IPS DF 4.7 (cell line): ENCODE data around the gene COPE.

Experiments
- DNase-seq: peaks from one replicate; pipeline ENCODE4 v3.0.0-alpha.2; 2013; ENCODE audit warnings: low spot score; ENCODE audit errors: extremely low read depth

Gene COPE

GRCh38 chr19:18868380-18869022, 50.7 kb downstream of the COPE start:
- DNase-seq = no peak

- DNase-seq = no peak
Observed at GRCh38 chr19:18867751-18868150, 51.4 kb downstream of the COPE start.

GRCh38 chr19:18867199-18867598, 52.0 kb downstream of the COPE start:
- no peak for DNase-seq

GRCh38 chr19:18866800-18867123, 52.4 kb downstream of the COPE start:
- no peak for DNase-seq

- no peak for DNase-seq
Observed at GRCh38 chr19:18865973-18866799, 53.0 kb downstream of the COPE start.

GRCh38 chr19:18865106-18865972, 53.8 kb downstream of the COPE start:
- DNase-seq = no peak

- DNase-seq = no peak
Observed at GRCh38 chr19:18863843-18864362, 55.3 kb downstream of the COPE start.

- no peak for DNase-seq
Observed at GRCh38 chr19:18862976-18863842, 56.0 kb downstream of the COPE start.

GRCh38 chr19:18861917-18862316, 57.3 kb downstream of the COPE start:
- no peak for DNase-seq

GRCh38 chr19:18861235-18861634, 58.0 kb downstream of the COPE start:
- no peak for DNase-seq

GRCh38 chr19:18860725-18861124, 58.5 kb downstream of the COPE start:
- no peak for DNase-seq

- DNase-seq = no peak
Observed at GRCh38 chr19:18860302-18860700, 58.9 kb downstream of the COPE start.

GRCh38 chr19:18859676-18860301, 59.4 kb downstream of the COPE start:
- no peak for DNase-seq

- no peak for DNase-seq
Observed at GRCh38 chr19:18858906-18859646, 60.1 kb downstream of the COPE start.

GRCh38 chr19:18857223-18857622, 62.0 kb downstream of the COPE start:
- no peak for DNase-seq

- DNase-seq = no peak
Observed at GRCh38 chr19:18856385-18857126, 62.6 kb downstream of the COPE start.

- no peak for DNase-seq
Observed at GRCh38 chr19:18855647-18856384, 63.4 kb downstream of the COPE start.

- DNase-seq = no peak
Observed at GRCh38 chr19:18854982-18855381, 64.2 kb downstream of the COPE start.
